ENCODE data around the gene GNB1.

GNB1 gene

GRCh38 chr1:1779691-1780597, 110.9 kb downstream of the GNB1 start:
- DNase-seq, result no peak

- no peak for DNase-seq
Measured at GRCh38 chr1:1779320-1779675, 111.6 kb downstream of the GNB1 start.

GRCh38 chr1:1778663-1779319, 112.1 kb downstream of the GNB1 start:
- DNase-seq, result peak; percentile 64 to 73 (median 70)

GRCh38 chr1:1777950-1778662, 112.8 kb downstream of the GNB1 start, which contains the start of gene NADK:
Gene NADK, minus strand, starts transcription at chr1:1778470. Its CDS starts 13,064 bp downstream, at chr1:1765406.
- DNase-seq, result peak; percentile 70 to 86 (median 70)

- peak in 1 of 3 experiments; percentile 27 for DNase-seq
Measured at GRCh38 chr1:1777583-1777899, 113.3 kb downstream of the GNB1 start.

GRCh38 chr1:1776672-1777582, 114.0 kb downstream of the GNB1 start:
- DNase-seq, result no peak

GRCh38 chr1:1775327-1776226, 115.3 kb downstream of the GNB1 start:
- DNase-seq, result no peak

- DNase-seq, result no peak
Measured at GRCh38 chr1:1773874-1774273, 117.0 kb downstream of the GNB1 start.

GRCh38 chr1:1771096-1771495, 119.8 kb downstream of the GNB1 start:
- no peak for DNase-seq

GRCh38 chr1:1770102-1770501, 120.8 kb downstream of the GNB1 start:
- DNase-seq, result no peak

- DNase-seq, result no peak
Measured at GRCh38 chr1:1768249-1768992, 122.5 kb downstream of the GNB1 start.

GRCh38 chr1:1764876-1765470, 125.9 kb downstream of the GNB1 start:
- DNase-seq, result no peak

GRCh38 chr1:1763657-1764621, 126.9 kb downstream of the GNB1 start:
- peak in 1 of 3 experiments; percentile 8 for DNase-seq

- DNase-seq, result no peak
Measured at GRCh38 chr1:1761504-1762376, 129.1 kb downstream of the GNB1 start.

GRCh38 chr1:1760715-1761114, 130.2 kb downstream of the GNB1 start:
- no peak for DNase-seq

- DNase-seq, result no peak
Measured at GRCh38 chr1:1760345-1760650, 130.6 kb downstream of the GNB1 start.

- peak in 2 of 3 experiments; percentile 7 to 29 for DNase-seq
Measured at GRCh38 chr1:1759456-1760344, 131.2 kb downstream of the GNB1 start.
